K562 (cell line): ENCODE measurements around the gene TNNT3. TPM values are rescaled to one million over a fixed set of nuclear protein-coding genes. Genes with fewer than 3 reads are reported as not detected.
A peak's percentile ranks its signal among the peaks of the same experiment; 100 is the strongest.

Experiments used
- ATAC-seq: fragments of 200-7000 bp; cut with Tn5 transposase; 3 replicates; pipeline ENCODE4 v1.9.1; 2020; ENCODE audit warnings: moderate library complexity
- BruUV-seq: library from RNA; stranded (reverse); fragments of 400-500 nt; replicated peaks from 2 replicates; lab custom pipeline; 2021; lab: Mats Ljungman, UMichigan
- CTCF ChIA-PET: fragments of 300-600 bp; formaldehyde crosslinking; extraction: SDS; loops from one replicate; lab custom pipeline; 2021; ENCODE audit warnings: low intra/inter-chr PET ratio; lab: Yijun Ruan, JAX
- POLR2A ChIA-PET: fragments of 300-600, 350-650 bp; sonication (Branson Sonifier 250); formaldehyde crosslinking; extraction: SDS; loops from one replicate; lab custom pipeline; 2021; ENCODE audit warnings: antibody characterized with exemption, inconsistent platforms; lab: Yijun Ruan, JAX
- DNase-seq, 4 experiments: peaks; one replicate each; pipeline versions ENCODE4 v3.0.0 to v3.0.0-alpha.2; 2011 to 2018; ENCODE audit warnings: low spot score in 3 of 4, mixed read lengths in 3 of 4; ENCODE audit errors: extremely low read depth in 1 of 4
- FAIRE-seq: peaks from 2 replicates; lab custom pipeline; 2011; peaks lifted over from hg19 to GRCh38; lab: Jason Lieb, UNC
- H2AFZ ChIP-seq: 2 replicates; pipeline ENCODE4 v1.6.0; 2011; ENCODE audit warnings: low read depth, low read length, control low read depth, inconsistent platforms
- H3K27ac ChIP-seq: fragments of 200-600 bp; 3 replicates; pipeline ENCODE4 v1.8.0; 2011; ENCODE audit warnings: low read depth, mild to moderate bottlenecking, control low read depth, inconsistent platforms, low read length, moderate library complexity, mixed read lengths; ENCODE audit errors: extremely low read depth
- H3K27me3 ChIP-seq, 2 experiments: fragments of 300-600 bp in 1 of 2; 2 replicates in 1 of 2; 3 replicates in 1 of 2; pipeline versions ENCODE4 v1.6.0 to v1.8.0; 2011; ENCODE audit warnings: inconsistent platforms in 2 of 2, low read length in 2 of 2, mild to moderate bottlenecking in 1 of 2, mixed read lengths in 1 of 2, moderate library complexity in 1 of 2; ENCODE audit not compliant: control insufficient read depth in 2 of 2, insufficient read depth in 2 of 2
- H3K36me3 ChIP-seq: fragments of 300-600 bp; 3 replicates; pipeline ENCODE4 v1.8.0; 2011; ENCODE audit warnings: mild to moderate bottlenecking, low read length, inconsistent platforms; ENCODE audit not compliant: control insufficient read depth, insufficient read depth
- H3K4me1 ChIP-seq, 2 experiments: fragments of 200-600 bp in 1 of 2; replicated peaks in 1 of 2; 2 replicates in 1 of 2; 3 replicates in 1 of 2; pipeline versions ENCODE4 v1.5.1 to v1.8.0; 2011; ENCODE audit warnings: inconsistent platforms in 2 of 2, low read length in 2 of 2, mild to moderate bottlenecking in 1 of 2, mixed read lengths in 1 of 2, moderate library complexity in 1 of 2; ENCODE audit not compliant: control insufficient read depth in 2 of 2, insufficient read depth in 2 of 2
- H3K4me2 ChIP-seq: 2 replicates; pipeline ENCODE4 v1.6.1; 2011; ENCODE audit warnings: low read length, control low read depth, inconsistent platforms, mixed read lengths; ENCODE audit not compliant: insufficient read depth
- H3K4me3 ChIP-seq: fragments of 200-600 bp; sonication (generic), shearing (Covaris generic); 2 replicates; pipeline ENCODE4 v1.5.1; 2016; ENCODE audit warnings: control low read depth, inconsistent platforms
- H3K79me2 ChIP-seq: fragments of 200-600 bp; 3 replicates; pipeline ENCODE4 v1.8.0; 2011; ENCODE audit warnings: low read length, inconsistent platforms; ENCODE audit not compliant: control insufficient read depth, insufficient read depth
- H3K9ac ChIP-seq, 2 experiments: 2 replicates each; pipeline versions ENCODE4 v1.6.0 to v1.6.1; 2011; ENCODE audit warnings: low read depth in 2 of 2, low read length in 2 of 2, control low read depth in 1 of 2, inconsistent platforms in 1 of 2, mild to moderate bottlenecking in 1 of 2, mixed read lengths in 1 of 2; ENCODE audit not compliant: insufficient read depth in 1 of 2
- H3K9me1 ChIP-seq: one replicate; pipeline ENCODE4 v1.6.0; 2011; ENCODE audit warnings: inconsistent platforms, mild to moderate bottlenecking, low read length, moderate library complexity; ENCODE audit not compliant: control insufficient read depth, insufficient read depth
- H3K9me3 ChIP-seq: replicated peaks from 2 replicates; pipeline ENCODE4 v1.5.1; 2011; ENCODE audit warnings: low read depth, low read length, inconsistent platforms; ENCODE audit not compliant: control insufficient read depth, insufficient read depth
- H4K20me1 ChIP-seq: replicated peaks from 2 replicates; pipeline ENCODE4 v1.6.1; 2011; ENCODE audit warnings: low read length, inconsistent platforms, mixed read lengths; ENCODE audit not compliant: control insufficient read depth, insufficient read depth
- EGR1 ChIP-seq: fragments of 450-650 bp; conservative IDR thresholded peaks from 2 replicates; pipeline ENCODE4 v1.6.1; 2017; ENCODE audit warnings: mild to moderate bottlenecking
- NFATC3 ChIP-seq: fragments of 450-650 bp; IDR thresholded peaks from 2 replicates; pipeline ENCODE4 v1.6.1; 2017; ENCODE audit warnings: mild to moderate bottlenecking
- WGBS: fragments of 100-300 bp; shearing (Covaris generic); methylation state at CpG from one replicate; pipeline ENCODE4 v1.1.6; 2016; ENCODE audit warnings: low coverage, mixed read lengths; ENCODE audit not compliant: insufficient coverage; ENCODE audit errors: missing lambda C conversion rate; 5-methylcytosine and 5-hydroxymethylcytosine counted together
- in situ Hi-C: fragments of 300-500 bp; cut with MboI; formaldehyde crosslinking; loops from 4 replicates; pipeline ENCODE4 v1.15.0; 2018; ENCODE audit warnings: inconsistent platforms, mixed read lengths
- intact Hi-C: fragments of 100-400 bp; cut with micrococcal nuclease; formaldehyde crosslinking; loops from 2 replicates; pipeline ENCODE4 v1.14.2; 2022
- polyA plus RNA-seq, 8 experiments: library from polyadenylated mRNA; depleted of rRNA in 4 of 8; stranded (reverse) in 5 of 8; unstranded in 3 of 8; fragments of >200 nt; fragmentation: Nextera tagmentation in 2 of 8; fragmentation: Illumina TruSeq in 1 of 8; extraction: Ambion mirVana in 2 of 8; extraction: Trizol in 1 of 8; gene quantifications; 2 replicates each; pipeline versions ENCODE4 v1.2.1 to v1.2.3, GENCODE V29; 2011 to 2014; ENCODE audit warnings: inconsistent platforms in 1 of 8, missing spikeins in 1 of 8
- total RNA-seq, 7 experiments: library from RNA; depleted of rRNA in 6 of 7; stranded (reverse); fragments of >200 nt in 6 of 7; fragmentation: Illumina TruSeq in 2 of 7; extraction: Trizol in 2 of 7; gene quantifications; 2 replicates each; pipeline versions ENCODE4 v1.2.1 to v1.2.3, GENCODE V29; 2011 to 2021; ENCODE audit warnings: low replicate concordance in 1 of 7

Gene TNNT3
- total and polyA plus RNA-seq, 9 of the 15 experiments (the other 6 are each of a cell fraction or from before 2014, with no cell fraction given) = 0.10 TPM; not detected in 8

DNA sequence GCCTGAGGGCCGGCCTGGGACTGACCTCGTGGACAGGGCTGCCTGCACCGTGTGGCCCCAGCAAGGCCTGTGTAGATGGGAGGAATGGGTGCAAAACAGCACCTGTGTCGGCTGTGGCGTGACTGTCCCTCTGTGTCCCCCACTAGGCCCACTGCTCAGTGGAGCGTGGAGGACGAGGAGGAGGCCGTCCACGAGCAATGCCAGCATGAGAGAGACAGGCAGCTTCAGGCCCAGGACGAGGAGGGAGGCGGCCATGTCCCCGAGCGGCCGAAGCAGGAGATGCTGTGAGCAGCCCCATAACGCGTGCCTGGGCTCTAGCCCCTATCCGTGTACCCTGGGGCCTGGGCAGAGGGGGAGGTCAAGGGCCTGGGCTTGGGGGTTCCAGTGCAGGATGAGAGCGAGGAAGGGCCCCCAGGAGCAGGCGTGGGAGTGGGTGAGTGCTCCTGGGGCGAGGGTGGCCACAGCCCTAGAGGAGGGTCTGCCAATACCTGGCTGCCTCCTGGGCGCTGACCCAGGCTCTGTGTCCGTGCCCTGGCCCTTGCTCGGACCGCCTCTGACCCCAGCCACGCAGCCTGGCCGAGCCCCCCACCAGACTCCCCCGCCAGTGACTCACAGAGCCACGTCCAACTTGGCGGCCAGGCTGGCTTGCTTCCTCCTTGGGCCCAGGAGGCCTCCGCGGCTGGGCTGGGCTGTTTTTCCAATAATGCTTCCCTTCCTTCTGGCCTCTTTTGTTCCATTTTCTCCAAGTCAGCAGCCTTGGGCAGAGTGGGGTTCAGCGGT lies 39.4 kb upstream of the TNNT3 start:
- Histone ChIP-seq H3K79me2 (no peaks in the 10 kb centered on the region), H3K27me3 (peaks cover 3 to 50% of the 10 kb centered on the region in 2 experiments; a peak in 3 of 5 replicates), H3K4me2 (no peak overlapping the region), H3K27ac (no peak overlapping the region), H4K20me1 (0 out of 2 replicates have a peak, but pooled peaks cover 5% of the 10 kb centered on the region), H3K9me3 (no peaks in the 10 kb centered on the region), H3K36me3 (no peaks in the 10 kb centered on the region), H3K4me1 (peaks cover 0 to 39% of the 10 kb centered on the region in 2 experiments; a peak in 2 of 5 replicates), H3K9me1 (no peaks in the 10 kb centered on the region), H3K4me3 (no peak overlapping the region), H3K9ac (no peak overlapping the region)
- DNase-seq (no peak), FAIRE-seq (no peak), ATAC-seq (no peak)
- 6% methylated on average over 17 of the region's 32 CpGs for WGBS
- BruUV-seq = no TSS peak
- POLR2A ChIA-PET = no interaction called here
- intact Hi-C loops (loop anchor here (5.0 kb wide), 1 partner anchor 188 kb away; no protein-coding TSS in a partner anchor), in situ Hi-C loops (loop anchor here (5.0 to 10.0 kb wide), 2 partner anchors 37 to 125 kb away; partner anchors contain the start of gene TNNT3)
- CTCF ChIA-PET = interaction anchor here (0.6 to 6.5 kb wide), 3 partner anchors 53 to 363 kb away, joined by 3 to 93 read pairs (median 5); partner anchors contain the start of gene H19
- TF ChIP-seq NFATC3 = no peak
- 0 out of 2 replicates have a peak, but pooled peaks have one; percentile 19 for TF ChIP-seq EGR1
- TF ChIP-seq, all 486 proteins: peak for 1
- no peak overlapping the region for H2AFZ ChIP-seq
